Measurements from ENCODE around the gene MAPK11. TPM values are rescaled to one million over a fixed set of nuclear protein-coding genes. Genes with fewer than 3 reads are reported as not detected.

MAPK11 gene
- total and polyA plus RNA-seq, 2 donors (not counting 1 experiment from before 2014, with no cell fraction given): 8.1 to 9.9 TPM

GRCh38 chr22:50225200-50225969 lies 44.8 kb downstream of the MAPK11 start:
- Histone ChIP-seq H3K36me3 (replicated peaks in 1 of 2; ENCODE audit: control extremely low read depth in 1 of 2, control insufficient read depth in 1 of 2, extremely low read depth in 1 of 2, insufficient read depth in 2 of 2, low read length in 1 of 2) (peaks cover 0 to 66% of the 10 kb centered on the region in 2 experiments), H3K27me3 (replicated peaks in 1 of 4; ENCODE audit: control extremely low read depth in 1 of 4, control insufficient read depth in 3 of 4, insufficient read depth in 4 of 4, low read length in 3 of 4) (no peaks in the 10 kb centered on the region), H3K79me2 (ENCODE audit: control insufficient read depth, insufficient read depth, low read length) (peaks cover 32% of the 10 kb centered on the region), H4K20me1 (ENCODE audit: control insufficient read depth, insufficient read depth, low read length, poor library complexity, severe bottlenecking) (peaks cover 33% of the 10 kb centered on the region), H3K4me1 (ENCODE audit: control insufficient read depth in 2 of 2, insufficient read depth in 2 of 2, low read length in 2 of 2) (no peaks in the 10 kb centered on the region), H2AFZ (ENCODE audit: insufficient read depth, low read depth, low read length, poor library complexity, severe bottlenecking) (no peak overlapping the region), H3K9ac (ENCODE audit: low read length) (no peak overlapping the region), H3K4me2 (replicated peaks; ENCODE audit: low read depth, low read length, poor library complexity, severe bottlenecking) (no peak overlapping the region), H3K27ac (ENCODE audit: low read length in 2 of 2) (no peak overlapping the region), H3K9me3 (ENCODE audit: control extremely low read depth in 1 of 3, control insufficient read depth in 2 of 3, insufficient read depth in 1 of 3, low read length in 2 of 3) (no peaks in the 10 kb centered on the region), H3K4me3 (ENCODE audit: control extremely low read depth in 1 of 5, extremely low read depth in 1 of 5, insufficient read depth in 1 of 5, low read depth in 2 of 5, low read length in 4 of 5) (no peak overlapping the region)
- ATAC-seq (ENCODE audit: low read depth): no peak
- intact Hi-C loops (cut with micrococcal nuclease): no loop called here
- WGBS (ENCODE audit: insufficient coverage): 94% methylated on average over 24 of the region's 24 CpGs
- no peak overlapping the region for H3K27ac Mint-ChIP-seq
- CTCF ChIA-PET: no interaction called here
- H3K9me3 Mint-ChIP-seq (ENCODE audit: insufficient read depth): no peaks in the 10 kb centered on the region
- no peak for DNase-seq
- H3K4me3 Mint-ChIP-seq: no peak overlapping the region
- POLR2A ChIA-PET: no interaction called here
- no peaks in the 10 kb centered on the region for H3K27me3 Mint-ChIP-seq
- no peak for TF ChIP-seq EZH2 (IDR thresholded peaks at IDR 0.05; ENCODE audit: borderline replicate concordance, insufficient read depth, low read depth, low read length, poor library complexity, severe bottlenecking)
- TF ChIP-seq CTCF (IDR thresholded peaks at IDR 0.05): no peak
- H3K4me1 Mint-ChIP-seq: no peaks in the 10 kb centered on the region

- POLR2A ChIA-PET: no interaction called here
- peaks cover 19% of the 10 kb centered on the region for H3K79me2 ChIP-seq (ENCODE audit: control insufficient read depth, insufficient read depth, low read length)
- 97% methylated on average over 16 of the region's 16 CpGs for WGBS (ENCODE audit: insufficient coverage)
- no peak overlapping the region for H3K9ac ChIP-seq (ENCODE audit: low read length)
- CTCF ChIA-PET: interaction anchor here (0.7 kb wide), 2 partner anchors 13 to 33 kb away, joined by 3 read pairs; no protein-coding TSS in a partner anchor
- peaks cover 23% of the 10 kb centered on the region for H4K20me1 ChIP-seq (ENCODE audit: control insufficient read depth, insufficient read depth, low read length, poor library complexity, severe bottlenecking)
- H3K9me3 ChIP-seq (ENCODE audit: control extremely low read depth in 1 of 3, control insufficient read depth in 2 of 3, insufficient read depth in 1 of 3, low read length in 2 of 3): no peaks in the 10 kb centered on the region
- H2AFZ ChIP-seq (ENCODE audit: insufficient read depth, low read depth, low read length, poor library complexity, severe bottlenecking): no peak overlapping the region
- no peaks in the 10 kb centered on the region for H3K9me3 Mint-ChIP-seq (ENCODE audit: insufficient read depth)
- no peak for ATAC-seq (ENCODE audit: low read depth)
- no peak overlapping the region for H3K4me3 ChIP-seq (ENCODE audit: control extremely low read depth in 1 of 5, extremely low read depth in 1 of 5, insufficient read depth in 1 of 5, low read depth in 2 of 5, low read length in 4 of 5)
- peaks cover 0 to 65% of the 10 kb centered on the region in 2 experiments for H3K36me3 ChIP-seq (replicated peaks in 1 of 2; ENCODE audit: control extremely low read depth in 1 of 2, control insufficient read depth in 1 of 2, extremely low read depth in 1 of 2, insufficient read depth in 2 of 2, low read length in 1 of 2)
- no peak overlapping the region for H3K27ac Mint-ChIP-seq
- H3K27me3 Mint-ChIP-seq: no peaks in the 10 kb centered on the region
- no peaks in the 10 kb centered on the region for H3K4me1 Mint-ChIP-seq
- intact Hi-C loops (cut with micrococcal nuclease): no loop called here
- no peak overlapping the region for H3K4me3 Mint-ChIP-seq
- no peak overlapping the region for H3K4me2 ChIP-seq (replicated peaks; ENCODE audit: low read depth, low read length, poor library complexity, severe bottlenecking)
- no peak overlapping the region for H3K27ac ChIP-seq (ENCODE audit: low read length in 2 of 2)
- DNase-seq: no peak
- no peaks in the 10 kb centered on the region for H3K4me1 ChIP-seq (ENCODE audit: control insufficient read depth in 2 of 2, insufficient read depth in 2 of 2, low read length in 2 of 2)
- TF ChIP-seq CTCF (IDR thresholded peaks at IDR 0.05) (no peak), EZH2 (IDR thresholded peaks at IDR 0.05; ENCODE audit: borderline replicate concordance, insufficient read depth, low read depth, low read length, poor library complexity, severe bottlenecking) (no peak)
- no peaks in the 10 kb centered on the region for H3K27me3 ChIP-seq (replicated peaks in 1 of 4; ENCODE audit: control extremely low read depth in 1 of 4, control insufficient read depth in 3 of 4, insufficient read depth in 4 of 4, low read length in 3 of 4)
Observed at GRCh38 chr22:50224071-50224470, 46.1 kb downstream of the MAPK11 start.

All from B cell (primary cell).